ENCODE data around the gene FBXO41. TPM values are rescaled to one million over a fixed set of nuclear protein-coding genes. Genes with fewer than 3 reads are reported as not detected.

Gene FBXO41
- total and polyA plus RNA-seq, 9 donors, result 1.7 to 3.1 (median 2.9) TPM

DNA sequence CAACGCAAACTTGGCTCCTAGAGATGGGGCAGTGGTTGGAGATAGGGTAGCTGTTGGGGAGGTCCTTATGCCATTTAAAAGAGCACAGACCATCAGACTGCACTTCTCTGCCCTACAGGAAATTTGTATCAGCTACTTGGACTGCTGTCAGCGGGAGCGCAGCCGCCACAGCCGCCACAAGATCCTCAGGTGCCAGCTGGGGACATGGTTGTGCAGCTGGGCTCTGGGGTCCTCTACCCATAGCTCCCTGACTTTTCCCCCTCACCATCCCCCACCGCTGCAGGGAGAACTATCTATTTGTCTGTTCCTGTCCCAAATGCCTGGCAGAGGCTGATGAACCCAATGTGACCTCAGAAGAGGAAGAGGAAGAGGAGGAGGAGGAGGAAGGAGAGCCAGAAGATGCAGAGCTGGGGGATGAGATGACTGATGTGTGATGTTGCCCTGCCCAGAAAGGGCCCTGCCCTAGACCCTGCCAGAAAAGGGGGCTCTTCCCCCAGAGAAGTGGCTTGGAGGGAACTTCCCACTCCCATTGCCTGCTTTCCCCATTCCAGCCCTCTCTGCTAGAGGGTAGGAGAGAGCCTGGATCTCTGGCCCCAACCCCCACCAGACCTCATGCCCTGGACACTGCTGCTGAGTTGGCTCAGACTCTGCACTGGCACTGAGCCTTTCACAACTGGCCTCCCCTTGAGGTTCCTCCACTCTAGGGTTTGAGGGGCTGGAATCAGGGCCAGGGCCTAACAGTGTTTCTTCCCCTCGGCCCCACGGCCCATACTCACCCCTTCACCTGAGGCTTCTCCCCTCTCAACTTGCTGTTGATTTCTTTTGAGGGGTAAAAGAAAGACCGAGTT lies 58.5 kb downstream of the FBXO41 start:
- intact Hi-C loops (cut with DNase I), result no loop called here
- Histone ChIP-seq H3K4me1 (ENCODE audit: insufficient read depth) (no peaks in the 10 kb centered on the region), H3K36me3 (no peaks in the 10 kb centered on the region), H3K27me3 (no peaks in the 10 kb centered on the region), H3K4me3 (no peak overlapping the region), H3K27ac (no peak overlapping the region), H3K9me3 (no peaks in the 10 kb centered on the region)
- 70 to 82% (median 75%) methylated on average over 9 of the region's 9 CpGs for WGBS, 3 donors
- TF ChIP-seq CTCF (IDR thresholded peaks at IDR 0.05) (no peak), EP300 (IDR thresholded peaks at IDR 0.05) (no peak), POLR2A (IDR thresholded peaks at IDR 0.05) (no peak)
- no peak for DNase-seq

- Histone ChIP-seq H3K36me3 (no peaks in the 10 kb centered on the region), H3K9me3 (no peaks in the 10 kb centered on the region), H3K27me3 (no peaks in the 10 kb centered on the region), H3K4me3 (no peak overlapping the region), H3K4me1 (ENCODE audit: insufficient read depth) (no peaks in the 10 kb centered on the region), H3K27ac (no peak overlapping the region)
- no peak for DNase-seq
- intact Hi-C loops (cut with DNase I), result no loop called here
- 84 to 91% (median 87%) methylated on average over 4 of the region's 4 CpGs for WGBS, 3 donors
- TF ChIP-seq CTCF (IDR thresholded peaks at IDR 0.05) (no peak), POLR2A (IDR thresholded peaks at IDR 0.05) (no peak), EP300 (IDR thresholded peaks at IDR 0.05) (no peak)
These were observed 60.5 kb downstream of the FBXO41 start for GRCh38 chr2:73223821-73224220.

DNA sequence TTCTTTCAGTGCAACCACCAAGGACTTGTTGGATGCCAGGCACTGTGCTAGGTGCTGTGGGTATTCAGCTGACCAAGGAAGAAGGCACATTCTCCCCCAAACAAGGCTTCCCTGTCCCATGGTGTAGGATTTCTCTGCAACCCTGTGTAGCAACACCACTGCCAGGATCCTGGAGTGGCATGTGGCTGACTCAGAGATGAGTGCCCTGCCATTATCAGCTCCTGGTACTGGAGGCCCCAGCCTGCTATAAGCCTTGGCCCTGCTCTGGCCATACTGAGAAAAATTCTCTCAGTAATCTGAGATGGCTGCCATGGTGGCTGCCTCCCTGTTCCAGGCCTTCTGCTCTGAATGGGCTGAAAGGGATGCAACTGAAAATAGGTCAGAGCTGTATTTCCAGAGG lies 66.0 kb downstream of the FBXO41 start:
- no peak for DNase-seq
- Histone ChIP-seq H3K36me3 (no peaks in the 10 kb centered on the region), H3K4me3 (no peak overlapping the region), H3K9me3 (no peaks in the 10 kb centered on the region), H3K4me1 (ENCODE audit: insufficient read depth) (peaks cover under 1% of the 10 kb centered on the region), H3K27ac (no peak overlapping the region), H3K27me3 (no peaks in the 10 kb centered on the region)
- intact Hi-C loops (cut with DNase I), result no loop called here
- TF ChIP-seq EP300 (IDR thresholded peaks at IDR 0.05) (no peak), CTCF (IDR thresholded peaks at IDR 0.05) (no peak), POLR2A (IDR thresholded peaks at IDR 0.05) (no peak)

DNA sequence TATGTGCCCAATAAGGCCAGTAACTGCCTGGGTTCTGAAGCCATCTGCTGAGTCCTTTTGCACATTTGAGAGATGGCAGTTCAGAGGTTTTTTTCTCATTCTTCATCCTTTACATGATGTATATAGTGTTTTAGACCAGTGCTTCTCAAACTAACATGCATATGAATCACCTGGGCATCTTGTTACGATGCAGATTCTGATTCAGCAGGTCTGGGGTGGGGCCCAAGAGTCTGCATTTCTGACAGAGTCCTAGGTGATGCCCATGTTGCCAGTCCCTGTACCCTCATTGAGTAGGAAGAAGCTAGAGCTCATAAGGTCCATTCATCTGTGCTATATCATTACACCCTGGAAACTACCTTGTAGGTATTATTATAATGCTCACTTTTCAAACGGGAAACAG lies 66.5 kb downstream of the FBXO41 start:
- no peak for DNase-seq
- 85 to 92% (median 89%) methylated on average over 2 of the region's 2 CpGs for WGBS, 3 donors
- Histone ChIP-seq H3K4me1 (ENCODE audit: insufficient read depth) (peaks cover 1% of the 10 kb centered on the region), H3K4me3 (no peak overlapping the region), H3K36me3 (no peaks in the 10 kb centered on the region), H3K9me3 (no peaks in the 10 kb centered on the region), H3K27me3 (no peaks in the 10 kb centered on the region), H3K27ac (no peak overlapping the region)
- intact Hi-C loops (cut with DNase I), result no loop called here
- no peak for TF ChIP-seq CTCF (IDR thresholded peaks at IDR 0.05)
- no peak for TF ChIP-seq POLR2A (IDR thresholded peaks at IDR 0.05)
- no peak for TF ChIP-seq EP300 (IDR thresholded peaks at IDR 0.05)
